Upper lobe of left lung (tissue), 4 donors: ENCODE results near the gene NPAS1.

ENCODE experiments used
- CTCF ChIP-seq, 6 experiments: fragments of 450-650 bp in 4 of 6; fragments of 200-600 bp in 2 of 6; sonication (generic) in 2 of 6; IDR thresholded peaks; one replicate each; pipeline ENCODE4 v1.5.1; 2016 to 2019; ENCODE audit warnings: antibody characterized with exemption in 6 of 6
- EP300 ChIP-seq, 4 donors: sonication (generic); formaldehyde crosslinking; IDR thresholded peaks; one replicate each; pipeline ENCODE4 v1.5.1; 2017; ENCODE audit warnings: antibody characterized with exemption in 4 of 4, control low read depth in 2 of 4
- POLR2A ChIP-seq, 4 donors: fragments of 450-650 bp; IDR thresholded peaks; one replicate each; pipeline ENCODE4 v1.5.1; 2016 to 2017; ENCODE audit warnings: antibody characterized with exemption in 4 of 4, mild to moderate bottlenecking in 2 of 4

- no peak for TF ChIP-seq CTCF (IDR thresholded peaks at IDR 0.05)
- TF ChIP-seq POLR2A (IDR thresholded peaks at IDR 0.05), result no peak
- TF ChIP-seq EP300 (IDR thresholded peaks at IDR 0.05), result no peak
Measured at GRCh38 chr19:47073574-47073973, 53.9 kb downstream of the NPAS1 start.
